Adipocyte (in vitro differentiated cells): Measurements from ENCODE around the gene HGFAC.

Experiments used
- DNase-seq: peaks from one replicate; pipeline ENCODE4 v3.0.0-alpha.2; 2015; ENCODE audit warnings: low read depth
- H3K27me3 ChIP-seq: replicated peaks from 2 replicates; pipeline ENCODE4 v1.7.0; 2013; ENCODE audit warnings: mild to moderate bottlenecking, low read length, moderate library complexity; ENCODE audit not compliant: control insufficient read depth, insufficient read depth
- H3K36me3 ChIP-seq: 2 replicates; pipeline ENCODE4 v1.7.0; 2013; ENCODE audit warnings: low read length, mild to moderate bottlenecking, moderate library complexity; ENCODE audit not compliant: control insufficient read depth, insufficient read depth, severe bottlenecking
- H3K4me1 ChIP-seq: 2 replicates; pipeline ENCODE4 v1.7.0; 2013; ENCODE audit warnings: mild to moderate bottlenecking, low read length, moderate library complexity; ENCODE audit not compliant: control insufficient read depth, insufficient read depth
- H3K4me3 ChIP-seq: 2 replicates; pipeline ENCODE4 v1.7.0; 2013; ENCODE audit warnings: mild to moderate bottlenecking, low read length, moderate library complexity
- H3K9ac ChIP-seq: 2 replicates; pipeline ENCODE4 v1.7.0; 2013; ENCODE audit warnings: mild to moderate bottlenecking, low read length, moderate library complexity
- H3K9me3 ChIP-seq: 2 replicates; pipeline ENCODE4 v1.7.0; 2013; ENCODE audit warnings: mild to moderate bottlenecking, low read length, moderate library complexity; ENCODE audit not compliant: control insufficient read depth

Gene HGFAC

DNA sequence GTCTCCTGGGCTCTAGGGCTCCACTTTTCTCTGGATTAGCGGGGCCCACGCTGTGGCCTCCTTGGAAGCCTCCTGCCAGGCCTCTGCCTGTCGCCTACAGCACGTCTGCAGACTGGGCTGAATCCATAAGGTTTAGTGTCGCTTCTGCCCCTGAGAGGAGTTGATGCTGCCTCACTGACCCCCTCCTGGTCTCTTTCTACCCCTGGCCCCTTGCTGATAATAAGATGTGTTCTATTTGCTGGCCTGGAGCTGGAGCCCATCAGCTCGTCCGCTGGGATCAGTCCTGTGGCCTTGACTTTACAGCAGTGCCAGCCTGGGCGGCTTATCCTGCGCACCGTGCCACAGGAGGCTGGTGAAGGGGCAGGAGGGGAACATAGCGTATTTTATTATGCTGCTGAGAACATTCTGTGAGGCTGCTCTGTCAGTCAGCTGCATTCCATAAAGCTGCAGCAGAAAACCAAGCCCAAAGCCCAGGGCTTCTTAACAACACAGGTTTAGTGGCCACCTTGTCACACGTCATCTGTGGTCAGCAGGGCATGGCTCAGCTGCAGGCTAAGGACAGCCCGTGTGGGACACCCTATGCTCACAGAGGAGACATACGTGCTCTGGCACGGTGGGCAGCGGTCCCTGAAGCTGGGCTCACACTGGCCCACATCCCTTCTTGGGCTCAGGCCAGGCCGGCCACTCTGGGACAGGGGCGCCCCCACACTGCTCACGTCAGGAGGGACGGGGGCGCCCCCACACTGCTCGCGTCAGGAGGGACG lies 29.3 kb upstream of the HGFAC start:
- Histone ChIP-seq H3K9me3 (no peaks in the 10 kb centered on the region), H3K27me3 (no peaks in the 10 kb centered on the region), H3K4me1 (peaks cover 5% of the 10 kb centered on the region), H3K9ac (no peak overlapping the region), H3K4me3 (no peak overlapping the region), H3K36me3 (peaks cover 17% of the 10 kb centered on the region)
- no peak for DNase-seq

GRCh38 chr4:3413217-3413671 lies 28.5 kb upstream of the HGFAC start:
- Histone ChIP-seq H3K4me3 (no peak overlapping the region), H3K4me1 (peaks cover 4% of the 10 kb centered on the region), H3K9me3 (no peaks in the 10 kb centered on the region), H3K27me3 (no peaks in the 10 kb centered on the region), H3K9ac (no peak overlapping the region), H3K36me3 (peaks cover 21% of the 10 kb centered on the region)
- DNase-seq, result no peak

GRCh38 chr4:3413675-3414420 lies 27.9 kb upstream of the HGFAC start:
- Histone ChIP-seq H3K4me1 (no peaks in the 10 kb centered on the region), H3K36me3 (peaks cover 21% of the 10 kb centered on the region), H3K27me3 (no peaks in the 10 kb centered on the region), H3K9ac (no peak overlapping the region), H3K4me3 (no peak overlapping the region), H3K9me3 (no peaks in the 10 kb centered on the region)
- no peak for DNase-seq

DNA sequence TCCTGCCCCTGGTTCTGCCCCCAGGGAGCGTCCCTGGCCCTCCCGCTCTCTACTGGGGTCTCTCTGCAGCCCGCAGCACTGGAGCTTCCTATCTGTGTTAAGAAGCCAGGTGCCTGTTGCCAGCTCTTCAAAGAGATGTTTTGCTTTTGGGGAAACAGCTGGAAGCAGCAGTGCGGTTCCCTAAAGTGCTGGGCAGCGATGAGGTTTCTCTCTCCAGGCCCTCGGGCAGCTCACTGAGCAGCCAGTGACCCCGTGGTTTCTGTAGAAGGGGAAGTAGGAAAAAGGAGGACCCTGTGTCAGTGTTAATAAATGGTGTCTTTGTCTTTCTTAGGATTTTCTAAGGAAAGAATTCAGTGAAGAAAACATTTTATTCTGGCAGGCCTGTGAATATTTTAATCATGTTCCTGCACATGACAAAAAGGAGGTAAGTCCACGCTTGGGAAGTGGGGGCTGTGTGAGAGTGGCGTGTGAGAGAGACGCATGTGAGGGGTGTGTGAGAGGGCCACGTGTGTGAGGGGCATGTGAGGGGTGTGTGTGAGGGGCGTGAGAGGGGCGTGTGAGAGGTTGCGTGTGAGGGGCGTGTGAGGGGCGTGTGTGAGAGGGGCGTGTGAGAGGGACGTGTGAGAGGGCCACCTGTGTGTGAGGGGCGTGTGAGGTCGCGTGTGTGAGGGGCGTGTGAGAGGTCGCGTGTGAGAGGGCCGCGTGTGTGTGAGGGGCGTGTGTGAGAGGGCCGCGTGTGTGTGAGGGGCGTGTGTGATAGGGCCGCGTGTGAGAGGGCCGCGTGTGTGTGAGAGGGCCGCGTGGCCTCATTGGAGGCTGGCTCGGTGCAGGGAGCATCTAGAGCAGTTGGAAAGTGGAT lies 27.1 kb upstream of the HGFAC start:
- Histone ChIP-seq H3K4me1 (no peaks in the 10 kb centered on the region), H3K27me3 (no peaks in the 10 kb centered on the region), H3K9me3 (no peaks in the 10 kb centered on the region), H3K4me3 (no peak overlapping the region), H3K36me3 (peaks cover 21% of the 10 kb centered on the region), H3K9ac (no peak overlapping the region)
- DNase-seq, result no peak

GRCh38 chr4:3415471-3416141 lies 26.2 kb upstream of the HGFAC start:
- Histone ChIP-seq H3K4me3 (no peak overlapping the region), H3K36me3 (peaks cover 21% of the 10 kb centered on the region), H3K27me3 (no peaks in the 10 kb centered on the region), H3K9ac (no peak overlapping the region), H3K9me3 (no peaks in the 10 kb centered on the region), H3K4me1 (no peaks in the 10 kb centered on the region)
- no peak for DNase-seq

DNA sequence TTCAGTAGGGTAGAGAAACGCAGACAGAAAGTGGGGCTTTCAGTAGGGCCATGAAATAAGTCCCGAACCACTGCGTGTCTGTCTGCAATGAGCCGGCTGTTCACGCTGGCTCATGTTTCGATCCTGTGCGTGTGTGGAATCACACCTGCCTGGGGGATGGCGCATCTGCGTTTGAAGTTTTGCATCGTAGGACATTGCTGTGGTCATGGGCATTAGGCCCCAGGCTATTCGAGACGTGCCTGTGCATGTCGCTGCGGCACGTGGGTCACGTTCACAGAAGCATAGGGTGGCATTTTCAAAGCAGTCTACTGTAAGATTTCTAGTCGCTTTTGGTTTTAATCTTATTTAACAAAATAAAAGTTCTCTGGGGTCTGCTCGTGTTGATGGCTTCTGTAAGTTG lies 25.5 kb upstream of the HGFAC start:
- Histone ChIP-seq H3K4me3 (no peak overlapping the region), H3K36me3 (peaks cover 21% of the 10 kb centered on the region), H3K9me3 (no peaks in the 10 kb centered on the region), H3K4me1 (no peaks in the 10 kb centered on the region), H3K9ac (no peak overlapping the region), H3K27me3 (no peaks in the 10 kb centered on the region)
- DNase-seq, result no peak

DNA sequence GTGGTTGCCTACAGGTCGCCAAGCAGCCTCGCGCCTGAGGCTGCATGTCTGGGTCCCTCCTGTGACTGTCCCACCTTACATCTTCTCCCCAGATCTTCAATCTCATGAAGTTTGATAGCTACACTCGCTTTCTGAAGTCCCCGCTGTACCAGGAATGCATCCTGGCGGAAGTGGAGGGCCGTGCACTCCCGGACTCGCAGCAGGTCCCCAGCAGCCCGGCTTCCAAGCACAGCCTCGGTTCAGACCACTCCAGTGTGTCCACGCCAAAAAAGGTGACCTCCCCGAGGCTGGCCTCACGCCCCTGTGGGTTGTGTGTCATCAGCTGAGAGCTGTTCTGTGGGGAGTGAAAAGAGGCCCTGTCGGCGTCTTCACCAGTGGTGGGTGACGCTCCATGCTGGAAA lies 24.9 kb upstream of the HGFAC start:
- Histone ChIP-seq H3K4me3 (no peak overlapping the region), H3K27me3 (no peaks in the 10 kb centered on the region), H3K9me3 (no peaks in the 10 kb centered on the region), H3K4me1 (no peaks in the 10 kb centered on the region), H3K9ac (no peak overlapping the region), H3K36me3 (peaks cover 21% of the 10 kb centered on the region)
- no peak for DNase-seq

DNA sequence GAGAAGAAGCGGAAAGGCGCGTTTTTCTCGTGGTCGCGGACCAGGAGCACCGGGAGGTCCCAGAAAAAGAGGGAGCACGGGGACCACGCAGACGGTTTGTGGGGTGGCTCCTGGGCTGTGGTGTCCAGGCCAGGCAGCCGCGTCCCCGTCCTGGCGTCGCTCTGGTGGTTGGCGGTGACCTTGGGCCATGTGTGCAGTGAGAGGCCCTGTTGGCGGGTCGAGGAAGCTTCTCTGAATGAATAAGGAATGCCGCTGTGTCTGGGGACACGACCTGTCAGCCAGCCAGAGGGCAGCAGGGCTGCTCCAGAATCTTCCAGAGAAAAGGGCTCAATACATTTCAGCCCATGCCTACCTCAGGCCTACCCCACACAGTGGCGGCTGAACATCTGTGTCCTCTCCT lies 24.3 kb upstream of the HGFAC start:
- H3K9ac ChIP-seq, result no peak overlapping the region
- H3K36me3 ChIP-seq, result peaks cover 21% of the 10 kb centered on the region
- DNase-seq, result no peak
- H3K4me3 ChIP-seq, result no peak overlapping the region
- no peaks in the 10 kb centered on the region for H3K27me3 ChIP-seq
- no peaks in the 10 kb centered on the region for H3K9me3 ChIP-seq
- no peaks in the 10 kb centered on the region for H3K4me1 ChIP-seq

- Histone ChIP-seq H3K27me3 (no peaks in the 10 kb centered on the region), H3K4me3 (no peak overlapping the region), H3K9me3 (no peaks in the 10 kb centered on the region), H3K36me3 (peaks cover 21% of the 10 kb centered on the region), H3K4me1 (no peaks in the 10 kb centered on the region), H3K9ac (no peak overlapping the region)
- no peak for DNase-seq
Measured at GRCh38 chr4:3418029-3418762, 23.6 kb upstream of the HGFAC start.

DNA sequence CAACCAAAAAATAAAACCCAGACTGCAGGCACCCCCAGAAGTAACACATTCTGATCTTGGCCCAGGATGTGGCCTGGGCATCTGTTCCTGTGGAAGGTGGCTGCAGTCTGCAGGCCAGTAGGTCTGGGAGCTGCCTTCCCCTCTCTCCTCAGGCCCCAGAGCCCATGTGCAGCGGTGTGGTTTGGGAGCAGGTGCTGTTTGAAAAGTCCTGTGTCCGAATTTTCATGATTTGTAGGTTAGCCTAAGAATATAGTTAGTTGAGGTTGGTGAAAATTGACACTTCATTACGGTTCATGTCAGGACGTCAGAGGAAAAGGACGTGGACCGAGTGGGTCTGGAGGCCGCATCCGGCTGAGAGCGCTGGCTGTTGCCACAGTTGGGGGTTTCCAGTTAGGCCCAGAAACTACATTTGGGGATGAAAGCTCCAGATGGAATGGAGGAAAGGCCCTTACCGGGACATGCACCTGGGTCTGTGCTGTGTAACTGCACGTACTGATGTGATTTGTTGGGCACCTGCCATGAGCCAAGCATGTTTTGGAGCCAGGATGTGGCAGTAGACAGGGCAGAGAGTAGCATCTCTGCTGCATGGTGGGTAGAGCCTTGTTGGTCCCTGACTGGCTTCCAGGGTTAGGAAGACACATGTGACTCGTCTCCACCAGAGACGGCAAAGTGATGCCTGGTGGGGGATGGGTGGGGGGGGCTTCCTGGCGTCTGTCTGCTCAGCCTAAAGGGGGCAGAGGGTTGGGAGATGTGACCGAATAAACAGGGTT lies 21.7 kb upstream of the HGFAC start:
- Histone ChIP-seq H3K9ac (no peak overlapping the region), H3K9me3 (no peaks in the 10 kb centered on the region), H3K4me3 (no peak overlapping the region), H3K4me1 (no peaks in the 10 kb centered on the region), H3K36me3 (peaks cover 23% of the 10 kb centered on the region), H3K27me3 (no peaks in the 10 kb centered on the region)
- DNase-seq, result no peak
